Uterus (tissue), 4 donors: Measurements from ENCODE around the gene FBXO34. TPM values are rescaled to one million over a fixed set of nuclear protein-coding genes. Genes with fewer than 3 reads are reported as not detected.

ENCODE experiments used
- DNase-seq, 2 donors: peaks; one replicate each; pipeline ENCODE4 v3.0.0-alpha.2; 2019 to 2020
- H3K27ac ChIP-seq, 2 donors: fragments of 200-600 bp; sonication (generic); 1 replicate in 1 of 2; 2 replicates in 1 of 2; pipeline ENCODE4 v1.5.1; 2016 to 2018
- H3K27me3 ChIP-seq, 2 donors: fragments of 200-600 bp; sonication (generic); one replicate each; pipeline ENCODE4 v1.5.1; 2018 to 2019; ENCODE audit warnings: control low read depth in 1 of 2
- H3K36me3 ChIP-seq, 2 donors: fragments of 200-600 bp; sonication (generic); one replicate each; pipeline ENCODE4 v1.5.1; 2019; ENCODE audit warnings: control low read depth in 1 of 2
- H3K4me1 ChIP-seq, 2 donors: fragments of 200-600 bp; sonication (generic); one replicate each; pipeline ENCODE4 v1.5.1; 2018 to 2019; ENCODE audit warnings: control low read depth in 1 of 2
- H3K4me3 ChIP-seq, 2 donors: fragments of 200-600 bp; sonication (generic); 1 replicate in 1 of 2; 2 replicates in 1 of 2; pipeline ENCODE4 v1.5.1; 2018 to 2019; ENCODE audit warnings: mild to moderate bottlenecking in 1 of 2
- H3K9me3 ChIP-seq, 2 donors: fragments of 200-600 bp; sonication (generic); one replicate each; pipeline ENCODE4 v1.5.1; 2019; ENCODE audit warnings: control low read depth in 1 of 2
- POLR2A ChIP-seq, 2 donors: fragments of 450-650 bp; IDR thresholded peaks; one replicate each; pipeline ENCODE4 v1.6.1; 2016; ENCODE audit warnings: antibody characterized with exemption in 2 of 2, mild to moderate bottlenecking in 1 of 2, moderate library complexity in 1 of 2
- intact Hi-C: fragments of 100-400 bp; cut with DNase I; formaldehyde crosslinking; loops from one replicate; pipeline ENCODE4 v1.15.1; 2023; ENCODE audit warnings: low total_unique reads
- total RNA-seq, 4 donors: library from RNA; depleted of rRNA in 3 of 4; stranded (reverse); fragments of >200 nt in 3 of 4; gene quantifications; one replicate each; pipeline versions ENCODE4 v1.1.0 to v1.2.4, GENCODE V29; 2014 to 2023
- TF ChIP-seq, protein P1 (sequence below), 4 experiments: fragments of 200-600 bp in 2 of 4; fragments of 450-650 bp in 2 of 4; sonication (generic) in 2 of 4; IDR thresholded peaks; one replicate each; pipeline ENCODE4 v1.5.1; 2016 to 2019; ENCODE audit warnings: antibody characterized with exemption in 4 of 4, mild to moderate bottlenecking in 2 of 4, moderate library complexity in 1 of 4
- donor health status: DM: yes; HTN: yes; CAD: no.

Gene FBXO34
- total RNA-seq, 4 donors from 2014 or later, result 15.9 to 47.4 (median 20.3) TPM

DNA sequence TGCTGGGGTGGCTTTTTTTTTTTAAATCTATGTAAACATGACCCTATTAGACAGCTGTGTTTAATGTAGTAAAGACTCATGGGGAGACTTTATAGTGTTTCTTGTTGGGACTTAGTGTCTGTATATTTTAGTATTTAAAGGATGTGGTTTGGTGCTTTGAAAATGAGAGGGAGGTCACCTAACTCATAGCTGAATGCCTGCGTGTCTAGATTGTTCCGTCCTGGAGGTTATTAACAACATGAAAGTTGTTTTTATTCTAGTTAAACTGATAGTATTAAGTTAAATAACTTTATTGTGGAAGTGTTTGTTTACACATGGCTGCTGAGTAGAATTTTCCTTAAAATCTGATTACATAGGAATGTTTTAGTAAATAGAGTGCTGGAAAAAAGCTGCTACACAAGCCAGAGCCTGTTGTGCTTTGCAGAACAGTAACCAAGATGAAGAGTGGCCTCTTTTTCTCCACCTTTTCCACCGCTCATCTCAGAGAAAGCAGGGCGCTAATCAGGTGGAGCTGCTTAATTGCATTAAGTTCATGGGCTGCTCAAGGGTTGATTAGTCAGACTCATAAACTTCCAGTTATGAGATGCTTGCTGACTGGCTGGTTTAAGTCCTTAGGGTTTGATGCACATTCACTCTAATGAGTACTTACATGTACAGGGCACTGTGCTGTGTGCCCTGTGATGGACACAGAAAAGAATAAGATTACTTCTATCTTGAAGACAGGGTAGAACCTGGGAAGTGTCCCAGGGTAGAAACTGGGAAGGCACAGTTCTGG, 62.7 kb downstream of the FBXO34 start:
- H3K4me1 ChIP-seq, result peaks cover 0 to 3% of the 10 kb centered on the region in 2 donors
- intact Hi-C loops, result no loop called here
- H3K9me3 ChIP-seq, result no peaks in the 10 kb centered on the region
- no peak overlapping the region for H3K4me3 ChIP-seq
- H3K36me3 ChIP-seq, result no peaks in the 10 kb centered on the region
- TF ChIP-seq, protein P1, sequence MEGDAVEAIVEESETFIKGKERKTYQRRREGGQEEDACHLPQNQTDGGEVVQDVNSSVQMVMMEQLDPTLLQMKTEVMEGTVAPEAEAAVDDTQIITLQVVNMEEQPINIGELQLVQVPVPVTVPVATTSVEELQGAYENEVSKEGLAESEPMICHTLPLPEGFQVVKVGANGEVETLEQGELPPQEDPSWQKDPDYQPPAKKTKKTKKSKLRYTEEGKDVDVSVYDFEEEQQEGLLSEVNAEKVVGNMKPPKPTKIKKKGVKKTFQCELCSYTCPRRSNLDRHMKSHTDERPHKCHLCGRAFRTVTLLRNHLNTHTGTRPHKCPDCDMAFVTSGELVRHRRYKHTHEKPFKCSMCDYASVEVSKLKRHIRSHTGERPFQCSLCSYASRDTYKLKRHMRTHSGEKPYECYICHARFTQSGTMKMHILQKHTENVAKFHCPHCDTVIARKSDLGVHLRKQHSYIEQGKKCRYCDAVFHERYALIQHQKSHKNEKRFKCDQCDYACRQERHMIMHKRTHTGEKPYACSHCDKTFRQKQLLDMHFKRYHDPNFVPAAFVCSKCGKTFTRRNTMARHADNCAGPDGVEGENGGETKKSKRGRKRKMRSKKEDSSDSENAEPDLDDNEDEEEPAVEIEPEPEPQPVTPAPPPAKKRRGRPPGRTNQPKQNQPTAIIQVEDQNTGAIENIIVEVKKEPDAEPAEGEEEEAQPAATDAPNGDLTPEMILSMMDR (IDR thresholded peaks at IDR 0.05), result no peak
- no peak for TF ChIP-seq POLR2A (IDR thresholded peaks at IDR 0.05)
- H3K27me3 ChIP-seq, result no peaks in the 10 kb centered on the region
- DNase-seq, result no peak
- no peak overlapping the region for H3K27ac ChIP-seq

DNA sequence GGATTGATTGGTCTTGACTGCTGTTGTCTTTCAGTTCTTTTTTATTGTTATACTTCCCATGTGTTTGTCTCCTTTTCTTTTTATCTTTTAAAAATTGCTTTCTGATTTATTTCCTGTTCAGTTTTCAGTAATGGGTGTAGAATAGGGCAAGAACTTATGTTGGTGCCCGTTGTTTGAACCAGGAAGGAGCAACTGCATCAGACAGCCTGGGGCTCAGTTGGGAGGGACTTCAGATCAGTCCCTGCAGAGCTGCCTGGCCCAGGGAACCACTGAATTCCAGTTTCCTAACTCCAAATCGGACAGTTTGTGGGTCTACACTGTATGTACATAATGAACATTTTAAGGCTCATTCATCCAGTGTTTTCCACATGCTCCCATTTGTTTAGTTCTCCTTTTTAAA, 64.9 kb downstream of the FBXO34 start:
- no peak for DNase-seq
- Histone ChIP-seq H3K4me1 (no peaks in the 10 kb centered on the region), H3K27me3 (no peaks in the 10 kb centered on the region), H3K9me3 (no peaks in the 10 kb centered on the region), H3K4me3 (no peak overlapping the region), H3K27ac (no peak overlapping the region), H3K36me3 (no peaks in the 10 kb centered on the region)
- TF ChIP-seq, protein P1 (IDR thresholded peaks at IDR 0.05), result no peak
- no peak for TF ChIP-seq POLR2A (IDR thresholded peaks at IDR 0.05)
- intact Hi-C loops, result no loop called here

DNA sequence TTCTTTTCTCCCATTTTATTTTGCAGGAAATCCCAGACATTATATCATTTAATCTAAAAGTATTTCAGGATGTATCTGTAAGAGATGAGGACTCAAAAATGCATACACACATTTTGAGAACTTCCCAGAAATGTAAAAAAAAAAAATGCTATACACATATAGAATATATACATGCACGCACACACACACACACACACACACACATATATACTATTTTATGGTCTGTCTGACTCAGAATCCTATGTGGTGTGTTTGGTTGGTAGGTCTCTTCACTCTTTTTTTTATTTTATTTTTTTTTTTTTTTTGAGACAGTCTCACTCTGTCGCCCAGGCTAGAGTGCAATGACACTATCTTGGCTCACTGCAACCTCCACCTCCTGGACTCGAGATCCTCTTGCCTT, 65.5 kb downstream of the FBXO34 start:
- no peaks in the 10 kb centered on the region for H3K4me1 ChIP-seq
- H3K27me3 ChIP-seq, result no peaks in the 10 kb centered on the region
- DNase-seq, result no peak
- intact Hi-C loops, result no loop called here
- no peaks in the 10 kb centered on the region for H3K9me3 ChIP-seq
- H3K4me3 ChIP-seq, result no peak overlapping the region
- no peak overlapping the region for H3K27ac ChIP-seq
- TF ChIP-seq, protein P1 (IDR thresholded peaks at IDR 0.05), result no peak
- TF ChIP-seq POLR2A (IDR thresholded peaks at IDR 0.05), result no peak
- no peaks in the 10 kb centered on the region for H3K36me3 ChIP-seq

DNA sequence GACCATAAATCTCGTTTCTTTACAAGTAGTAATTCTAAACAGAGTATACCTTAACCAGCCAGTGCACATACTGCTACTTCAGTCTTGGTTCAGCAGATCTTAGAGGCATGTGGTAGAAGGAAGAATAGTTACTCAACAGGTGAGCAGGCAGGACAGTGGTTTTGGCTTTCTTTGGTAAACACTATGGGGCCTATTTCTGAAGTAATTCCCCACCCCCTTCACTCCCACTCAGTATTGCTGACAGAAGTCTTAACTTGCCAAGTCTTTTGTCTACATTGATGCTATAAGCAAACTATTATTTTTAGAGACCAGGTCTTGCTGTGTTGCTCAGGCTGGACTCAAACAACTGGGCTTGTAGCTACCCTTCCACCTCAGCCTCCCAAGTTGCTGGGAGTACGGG, 68.5 kb downstream of the FBXO34 start:
- intact Hi-C loops, result no loop called here
- Histone ChIP-seq H3K4me3 (no peak overlapping the region), H3K4me1 (no peaks in the 10 kb centered on the region), H3K9me3 (no peaks in the 10 kb centered on the region), H3K27ac (no peak overlapping the region), H3K36me3 (no peaks in the 10 kb centered on the region), H3K27me3 (no peaks in the 10 kb centered on the region)
- TF ChIP-seq, protein P1 (IDR thresholded peaks at IDR 0.05), result no peak
- TF ChIP-seq POLR2A (IDR thresholded peaks at IDR 0.05), result no peak
- DNase-seq, result no peak

DNA sequence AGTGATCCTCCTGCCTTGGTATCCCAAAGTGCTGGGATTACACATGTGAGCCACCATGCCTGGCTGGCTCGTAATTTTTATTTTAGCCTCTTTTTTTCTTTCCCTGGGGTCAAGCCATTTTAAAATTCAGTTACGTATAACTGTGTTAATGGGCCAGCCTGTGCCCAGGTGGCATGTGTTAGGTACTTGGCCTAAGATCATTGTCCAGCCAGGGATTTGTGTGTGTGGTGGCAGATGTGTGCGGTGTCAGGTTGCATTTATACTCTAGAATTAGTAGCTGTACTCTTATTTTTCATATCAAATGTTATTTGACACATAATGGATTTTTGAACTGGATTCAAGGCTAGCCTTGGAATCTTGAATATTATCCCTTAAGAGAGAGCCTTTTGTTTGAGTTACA, 69.3 kb downstream of the FBXO34 start:
- Histone ChIP-seq H3K4me1 (no peaks in the 10 kb centered on the region), H3K36me3 (no peaks in the 10 kb centered on the region), H3K4me3 (no peak overlapping the region), H3K27ac (no peak overlapping the region), H3K9me3 (no peaks in the 10 kb centered on the region), H3K27me3 (no peaks in the 10 kb centered on the region)
- TF ChIP-seq, protein P1 (IDR thresholded peaks at IDR 0.05), result no peak
- TF ChIP-seq POLR2A (IDR thresholded peaks at IDR 0.05), result no peak
- no peak for DNase-seq
- intact Hi-C loops, result no loop called here
